ENCODE data around the gene INTS4. TPM values are rescaled to one million over a fixed set of nuclear protein-coding genes. Genes with fewer than 3 reads are reported as not detected.
"Not testable (repeated sequence)": the region's sequence is repeated elsewhere in the genome, so short reads cannot be mapped to it uniquely, and the experiment has no call there.

The INTS4 gene
- total RNA-seq, 1 donor from 2014 or later, result 40.9 TPM

DNA sequence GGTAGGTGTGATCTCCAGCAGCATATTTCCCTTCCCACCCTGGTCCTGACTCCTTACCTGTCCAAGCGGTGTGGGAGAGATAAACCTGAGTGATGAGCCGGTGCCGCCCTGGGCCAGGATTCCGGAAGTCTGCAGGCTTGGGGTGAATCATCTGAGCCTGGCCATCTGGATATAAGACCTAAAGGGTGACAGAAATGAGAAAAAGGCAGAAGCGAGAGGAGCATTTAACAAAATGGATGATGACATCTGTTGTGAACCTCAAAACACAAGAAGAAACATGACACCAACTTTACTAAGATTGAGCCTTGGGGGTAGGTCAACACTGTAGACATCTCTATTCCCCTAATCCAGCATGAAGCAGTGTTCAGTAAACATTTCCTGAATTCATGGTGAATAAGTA lies 110.7 kb downstream of the INTS4 start:
- Mint-ChIP-seq H3K27ac (ENCODE audit: unreplicated experiment) (no peak overlapping the region), H3K4me3 (ENCODE audit: unreplicated experiment) (no peak overlapping the region), H3K9me3 (ENCODE audit: unreplicated experiment) (no peaks in the 10 kb centered on the region), H3K4me1 (ENCODE audit: unreplicated experiment) (no peaks in the 10 kb centered on the region), H3K27me3 (ENCODE audit: unreplicated experiment) (peaks cover 9% of the 10 kb centered on the region), H3K36me3 (ENCODE audit: low read depth, unreplicated experiment) (peaks cover 25% of the 10 kb centered on the region)
- no peak for DNase-seq (ENCODE audit: low spot score)
- TF ChIP-seq, protein P1, sequence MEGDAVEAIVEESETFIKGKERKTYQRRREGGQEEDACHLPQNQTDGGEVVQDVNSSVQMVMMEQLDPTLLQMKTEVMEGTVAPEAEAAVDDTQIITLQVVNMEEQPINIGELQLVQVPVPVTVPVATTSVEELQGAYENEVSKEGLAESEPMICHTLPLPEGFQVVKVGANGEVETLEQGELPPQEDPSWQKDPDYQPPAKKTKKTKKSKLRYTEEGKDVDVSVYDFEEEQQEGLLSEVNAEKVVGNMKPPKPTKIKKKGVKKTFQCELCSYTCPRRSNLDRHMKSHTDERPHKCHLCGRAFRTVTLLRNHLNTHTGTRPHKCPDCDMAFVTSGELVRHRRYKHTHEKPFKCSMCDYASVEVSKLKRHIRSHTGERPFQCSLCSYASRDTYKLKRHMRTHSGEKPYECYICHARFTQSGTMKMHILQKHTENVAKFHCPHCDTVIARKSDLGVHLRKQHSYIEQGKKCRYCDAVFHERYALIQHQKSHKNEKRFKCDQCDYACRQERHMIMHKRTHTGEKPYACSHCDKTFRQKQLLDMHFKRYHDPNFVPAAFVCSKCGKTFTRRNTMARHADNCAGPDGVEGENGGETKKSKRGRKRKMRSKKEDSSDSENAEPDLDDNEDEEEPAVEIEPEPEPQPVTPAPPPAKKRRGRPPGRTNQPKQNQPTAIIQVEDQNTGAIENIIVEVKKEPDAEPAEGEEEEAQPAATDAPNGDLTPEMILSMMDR (IDR thresholded peaks at IDR 0.05; ENCODE audit: unreplicated experiment), result no peak

GRCh38 chr11:77882396-77882795 lies 112.1 kb downstream of the INTS4 start:
- no peak for DNase-seq (ENCODE audit: low spot score)
- Mint-ChIP-seq H3K27ac (ENCODE audit: unreplicated experiment) (no peak overlapping the region), H3K27me3 (ENCODE audit: unreplicated experiment) (peaks cover 9% of the 10 kb centered on the region), H3K4me3 (ENCODE audit: unreplicated experiment) (no peak overlapping the region), H3K9me3 (ENCODE audit: unreplicated experiment) (no peaks in the 10 kb centered on the region), H3K36me3 (ENCODE audit: low read depth, unreplicated experiment) (peaks cover 26% of the 10 kb centered on the region), H3K4me1 (ENCODE audit: unreplicated experiment) (no peaks in the 10 kb centered on the region)
- TF ChIP-seq, protein P1 (IDR thresholded peaks at IDR 0.05; ENCODE audit: unreplicated experiment), result no peak

DNA sequence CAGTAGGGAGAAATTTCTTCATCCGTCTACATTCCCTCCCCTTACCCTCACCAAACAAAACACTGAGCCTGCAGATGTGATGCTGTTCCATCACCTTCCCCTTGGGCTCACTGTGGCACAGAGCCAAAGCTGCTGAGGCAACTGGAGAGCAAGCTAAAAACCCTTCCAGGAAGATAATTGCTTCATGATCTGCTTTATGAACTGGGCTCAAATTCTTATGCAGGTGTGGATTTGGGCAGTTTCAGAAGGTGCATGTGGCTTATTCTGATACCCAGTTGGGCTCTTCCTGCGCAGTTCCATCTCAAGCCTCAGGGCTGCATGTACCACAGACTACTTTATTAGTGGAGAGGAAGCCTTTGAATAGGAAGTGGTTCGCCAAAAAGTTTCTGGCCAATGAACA lies 115.2 kb downstream of the INTS4 start:
- Mint-ChIP-seq H3K4me3 (ENCODE audit: unreplicated experiment) (no peak overlapping the region), H3K27ac (ENCODE audit: unreplicated experiment) (no peak overlapping the region), H3K4me1 (ENCODE audit: unreplicated experiment) (no peaks in the 10 kb centered on the region), H3K36me3 (ENCODE audit: low read depth, unreplicated experiment) (peaks cover 21% of the 10 kb centered on the region), H3K9me3 (ENCODE audit: unreplicated experiment) (no peaks in the 10 kb centered on the region), H3K27me3 (ENCODE audit: unreplicated experiment) (peaks cover 4% of the 10 kb centered on the region)
- DNase-seq (ENCODE audit: low spot score), result no peak
- TF ChIP-seq, protein P1 (IDR thresholded peaks at IDR 0.05; ENCODE audit: unreplicated experiment), result no peak

DNA sequence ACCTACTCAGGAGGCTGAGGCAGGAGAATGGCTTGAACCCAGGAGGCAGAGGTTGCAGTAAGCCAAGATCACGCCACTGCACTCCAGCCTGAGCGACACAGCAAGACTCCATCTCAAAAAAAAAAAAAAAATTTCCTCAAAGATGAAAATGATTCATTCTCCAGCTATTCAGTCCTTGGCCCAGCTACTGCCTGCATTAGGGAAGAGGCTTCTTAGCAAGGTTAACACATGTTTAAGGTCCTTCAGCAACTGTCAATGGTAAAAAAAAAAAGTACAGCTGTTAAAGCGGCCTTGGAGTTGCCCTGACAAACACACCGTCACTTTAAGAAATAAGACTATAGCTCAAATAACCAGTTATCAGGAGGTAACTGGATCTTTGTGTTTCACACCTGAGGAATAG lies 116.2 kb downstream of the INTS4 start:
- H3K4me3 Mint-ChIP-seq (ENCODE audit: unreplicated experiment); H3K4me1 Mint-ChIP-seq (ENCODE audit: unreplicated experiment); H3K27me3 Mint-ChIP-seq (ENCODE audit: unreplicated experiment); H3K9me3 Mint-ChIP-seq (ENCODE audit: unreplicated experiment); DNase-seq (ENCODE audit: low spot score); H3K27ac Mint-ChIP-seq (ENCODE audit: unreplicated experiment): not testable (repeated sequence)
- H3K36me3 Mint-ChIP-seq (ENCODE audit: low read depth, unreplicated experiment), result peaks cover 18% of the 10 kb centered on the region

GRCh38 chr11:77876045-77876444 lies 118.4 kb downstream of the INTS4 start:
- TF ChIP-seq, protein P1 (IDR thresholded peaks at IDR 0.05; ENCODE audit: unreplicated experiment), result no peak
- no peak for DNase-seq (ENCODE audit: low spot score)
- H3K9me3 Mint-ChIP-seq (ENCODE audit: unreplicated experiment), result no peaks in the 10 kb centered on the region
- H3K27ac Mint-ChIP-seq (ENCODE audit: unreplicated experiment), result no peak overlapping the region
- H3K4me1 Mint-ChIP-seq (ENCODE audit: unreplicated experiment), result no peaks in the 10 kb centered on the region
- H3K36me3 Mint-ChIP-seq (ENCODE audit: low read depth, unreplicated experiment), result peaks cover 18% of the 10 kb centered on the region
- H3K4me3 Mint-ChIP-seq (ENCODE audit: unreplicated experiment), result no peak overlapping the region
- no peaks in the 10 kb centered on the region for H3K27me3 Mint-ChIP-seq (ENCODE audit: unreplicated experiment)

- TF ChIP-seq, protein P1 (IDR thresholded peaks at IDR 0.05; ENCODE audit: unreplicated experiment), result no peak
- H3K36me3 Mint-ChIP-seq (ENCODE audit: low read depth, unreplicated experiment), result peaks cover 12% of the 10 kb centered on the region
- H3K27me3 Mint-ChIP-seq (ENCODE audit: unreplicated experiment), result no peaks in the 10 kb centered on the region
- no peaks in the 10 kb centered on the region for H3K9me3 Mint-ChIP-seq (ENCODE audit: unreplicated experiment)
- no peak overlapping the region for H3K4me3 Mint-ChIP-seq (ENCODE audit: unreplicated experiment)
- H3K4me1 Mint-ChIP-seq (ENCODE audit: unreplicated experiment), result no peaks in the 10 kb centered on the region
- H3K27ac Mint-ChIP-seq (ENCODE audit: unreplicated experiment), result no peak overlapping the region
- no peak for DNase-seq (ENCODE audit: low spot score)
Measured at GRCh38 chr11:77874206-77874605, 120.3 kb downstream of the INTS4 start.
